HG03175 (cell line): ENCODE data around the gene CRTC1.
"Not testable (repeated sequence)": the region's sequence is repeated elsewhere in the genome, so short reads cannot be mapped to it uniquely, and the experiment has no call there.

Experiments used
- ATAC-seq: cut with Tn5 transposase; IDR thresholded peaks from one replicate; pipeline ENCODE4 v1.9.1; 2021; ENCODE audit warnings: mild to moderate bottlenecking, moderate library complexity; ENCODE audit not compliant: unreplicated experiment

CRTC1 gene

DNA sequence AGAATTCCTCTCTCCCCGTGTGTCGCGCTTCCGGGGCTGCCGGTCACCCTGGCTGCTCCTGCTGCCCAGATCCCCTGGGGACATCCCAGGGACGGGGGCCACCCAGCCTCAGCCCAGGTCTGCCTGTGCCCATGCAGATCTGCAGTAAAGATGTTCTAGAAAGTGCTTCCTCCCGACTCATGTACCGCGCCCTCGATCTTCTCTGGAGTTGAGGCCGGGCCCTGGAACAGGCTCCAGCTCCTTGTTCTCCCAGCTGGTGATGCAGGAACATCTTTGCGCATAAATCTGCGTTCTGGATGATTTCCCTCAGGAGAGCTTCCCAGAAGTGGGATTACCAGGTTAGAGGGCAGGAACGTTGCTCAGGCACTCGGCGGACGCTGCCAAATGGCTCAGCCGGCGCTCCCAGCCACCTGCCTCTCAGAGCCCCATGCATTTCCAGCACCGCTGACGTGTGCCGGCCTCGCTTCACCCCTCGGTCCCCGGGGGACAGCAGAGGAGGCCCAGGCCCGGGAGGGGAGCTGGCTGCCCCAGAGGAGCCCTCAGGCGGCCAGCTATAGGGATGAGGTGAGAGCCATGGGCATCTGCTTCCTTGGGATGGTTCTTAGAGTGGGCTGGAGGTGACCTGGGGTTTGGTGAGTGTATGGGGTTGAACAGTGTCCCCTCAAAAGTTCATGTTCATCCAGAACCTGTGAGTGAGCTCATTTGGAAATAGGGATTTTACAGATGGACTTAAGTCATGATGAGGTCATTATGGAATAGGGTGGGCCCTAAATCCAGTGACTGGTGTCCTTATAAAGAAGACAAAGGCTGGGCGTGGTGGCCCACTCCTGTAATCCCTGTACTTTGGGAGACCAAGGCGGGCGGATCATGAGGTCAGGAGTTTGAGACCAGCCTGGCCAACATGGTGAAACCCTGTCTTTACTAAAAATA lies 42.6 kb downstream of the CRTC1 start:
- no peak for ATAC-seq

- no peak for ATAC-seq
Observed at GRCh38 chr19:18726846-18727245, 43.4 kb downstream of the CRTC1 start.

DNA sequence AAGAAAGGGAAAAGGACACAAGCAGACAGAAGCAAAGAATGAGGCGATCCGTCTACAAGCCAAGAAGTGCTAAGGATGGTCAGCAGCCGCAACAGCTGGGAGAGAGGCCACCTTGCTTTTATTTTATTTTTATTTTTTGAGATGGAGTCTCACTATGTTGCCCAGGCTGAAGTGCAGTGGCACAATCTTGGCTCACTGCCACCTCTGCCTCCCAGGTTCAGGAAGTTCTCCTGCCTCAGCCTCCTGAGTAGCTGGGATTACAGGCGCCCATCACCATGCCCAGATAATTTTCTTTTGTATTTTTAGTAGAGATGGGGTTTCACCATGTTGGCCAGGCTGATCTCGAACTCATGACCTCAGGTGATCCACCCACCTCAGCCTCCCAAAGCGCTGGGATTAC lies 44.1 kb downstream of the CRTC1 start:
- not testable (repeated sequence) for ATAC-seq

DNA sequence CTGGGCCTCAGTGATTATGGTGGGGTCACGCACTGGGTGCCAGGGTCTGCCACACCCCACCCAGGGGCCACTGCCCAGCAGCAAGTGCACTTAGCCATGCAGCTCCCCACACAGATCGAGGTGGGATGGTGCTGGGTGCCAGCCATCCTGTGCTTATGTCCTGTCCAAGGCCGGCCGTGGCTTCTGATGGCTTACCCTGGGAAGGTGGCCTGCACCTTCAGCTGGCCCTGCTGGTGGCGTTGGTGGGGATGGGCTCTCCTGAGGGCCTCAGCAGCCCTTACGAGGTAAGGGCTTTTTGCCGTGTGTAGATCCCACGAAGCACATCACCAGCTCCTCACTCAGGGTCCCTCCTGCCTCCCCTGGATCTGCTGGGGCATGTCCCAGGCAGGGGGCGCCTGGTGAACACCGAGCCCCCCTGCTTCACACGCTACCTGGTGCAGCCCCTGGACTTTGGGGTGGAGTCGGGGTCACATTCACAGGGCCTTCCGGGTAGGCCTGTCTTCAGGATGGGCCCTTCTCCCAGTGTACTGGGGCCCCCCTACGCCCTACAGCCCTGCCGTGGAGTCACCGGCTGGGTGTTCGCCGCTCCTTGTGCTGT lies 46.6 kb downstream of the CRTC1 start:
- no peak for ATAC-seq

DNA sequence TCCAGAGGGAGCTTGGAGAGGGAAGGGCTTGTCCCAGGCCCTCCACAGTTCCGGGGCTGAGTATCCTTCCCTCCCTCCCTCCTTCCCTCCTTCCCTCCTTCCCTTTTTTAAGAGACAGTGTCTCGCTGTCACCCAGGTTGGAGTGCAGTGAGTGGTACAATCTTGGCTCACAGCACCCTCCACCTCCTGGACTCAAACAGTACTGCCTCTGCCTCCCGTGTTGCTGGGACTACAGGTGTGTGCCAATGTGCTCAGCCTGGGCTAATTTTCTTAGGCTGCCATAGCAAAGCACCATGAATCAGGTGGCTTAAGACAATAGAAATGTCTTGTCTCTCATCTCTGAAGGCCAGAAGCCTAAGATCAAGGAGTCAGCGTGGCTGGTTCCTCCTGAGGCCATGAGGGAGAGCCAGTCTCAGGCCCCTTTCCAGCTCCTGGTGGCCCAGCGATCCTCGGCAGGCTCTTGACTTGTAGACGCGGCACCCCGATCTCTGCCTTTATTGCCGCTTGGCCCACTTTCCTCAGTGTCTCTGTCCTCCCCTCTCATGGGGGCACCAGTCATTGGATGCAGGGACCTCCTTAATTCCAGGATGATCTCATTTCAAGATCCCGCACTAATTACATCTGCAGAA lies 47.5 kb downstream of the CRTC1 start:
- ATAC-seq: no peak

DNA sequence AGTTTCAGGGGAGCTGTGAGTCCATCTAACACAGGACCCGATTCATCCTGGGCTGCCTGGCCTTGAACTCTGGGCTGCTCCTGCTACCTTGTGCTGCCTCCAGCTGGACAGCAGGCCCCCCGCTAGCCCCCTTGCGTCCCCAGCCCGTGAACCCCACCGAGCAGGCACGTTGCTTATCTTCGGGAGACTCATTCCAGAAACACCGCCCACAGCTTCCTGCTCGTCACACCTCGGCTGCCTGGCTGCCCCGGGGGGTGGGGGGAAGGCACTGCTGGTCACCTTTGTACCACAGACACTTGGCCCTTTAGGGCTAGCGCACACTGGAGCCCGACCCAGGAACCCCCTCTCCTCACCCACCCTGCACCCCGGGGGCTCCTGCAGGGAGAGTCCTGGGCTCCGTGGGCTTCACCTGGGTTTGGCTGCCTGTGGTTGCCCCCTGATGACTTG lies 48.1 kb downstream of the CRTC1 start:
- ATAC-seq: no peak

GRCh38 chr19:18733196-18733647 lies 49.7 kb downstream of the CRTC1 start:
- ATAC-seq: no peak

DNA sequence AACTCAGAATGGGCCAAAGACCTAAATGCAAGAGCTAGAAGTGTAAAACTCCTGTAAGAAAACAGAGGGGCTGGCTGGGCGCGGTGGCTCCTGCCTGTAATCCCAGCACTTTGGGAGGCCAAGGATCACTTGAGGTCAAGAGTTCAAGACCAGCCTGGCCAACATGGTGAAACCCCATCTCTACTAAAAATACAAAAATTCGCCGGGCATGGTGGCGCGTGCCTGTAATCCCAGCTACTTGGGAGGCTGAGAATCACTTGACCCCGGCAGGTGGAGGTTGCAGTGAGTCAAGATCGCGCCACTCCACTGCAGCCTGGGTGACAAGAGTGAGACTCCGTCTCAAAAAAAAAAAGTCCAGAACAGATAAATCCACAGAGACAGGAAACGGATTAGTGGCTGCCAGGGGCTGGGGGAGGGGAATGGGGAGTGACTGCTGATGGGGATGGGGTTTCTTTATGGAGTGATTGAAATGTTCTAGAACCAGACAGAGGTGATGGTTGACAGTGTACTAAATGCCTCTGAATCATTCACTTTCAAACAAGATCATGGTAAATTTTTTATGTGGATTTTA lies 50.4 kb downstream of the CRTC1 start:
- not testable (repeated sequence) for ATAC-seq

GRCh38 chr19:18735324-18735723 lies 51.8 kb downstream of the CRTC1 start:
- no peak for ATAC-seq

- no peak for ATAC-seq
Observed at GRCh38 chr19:18735752-18736151, 52.3 kb downstream of the CRTC1 start.

DNA sequence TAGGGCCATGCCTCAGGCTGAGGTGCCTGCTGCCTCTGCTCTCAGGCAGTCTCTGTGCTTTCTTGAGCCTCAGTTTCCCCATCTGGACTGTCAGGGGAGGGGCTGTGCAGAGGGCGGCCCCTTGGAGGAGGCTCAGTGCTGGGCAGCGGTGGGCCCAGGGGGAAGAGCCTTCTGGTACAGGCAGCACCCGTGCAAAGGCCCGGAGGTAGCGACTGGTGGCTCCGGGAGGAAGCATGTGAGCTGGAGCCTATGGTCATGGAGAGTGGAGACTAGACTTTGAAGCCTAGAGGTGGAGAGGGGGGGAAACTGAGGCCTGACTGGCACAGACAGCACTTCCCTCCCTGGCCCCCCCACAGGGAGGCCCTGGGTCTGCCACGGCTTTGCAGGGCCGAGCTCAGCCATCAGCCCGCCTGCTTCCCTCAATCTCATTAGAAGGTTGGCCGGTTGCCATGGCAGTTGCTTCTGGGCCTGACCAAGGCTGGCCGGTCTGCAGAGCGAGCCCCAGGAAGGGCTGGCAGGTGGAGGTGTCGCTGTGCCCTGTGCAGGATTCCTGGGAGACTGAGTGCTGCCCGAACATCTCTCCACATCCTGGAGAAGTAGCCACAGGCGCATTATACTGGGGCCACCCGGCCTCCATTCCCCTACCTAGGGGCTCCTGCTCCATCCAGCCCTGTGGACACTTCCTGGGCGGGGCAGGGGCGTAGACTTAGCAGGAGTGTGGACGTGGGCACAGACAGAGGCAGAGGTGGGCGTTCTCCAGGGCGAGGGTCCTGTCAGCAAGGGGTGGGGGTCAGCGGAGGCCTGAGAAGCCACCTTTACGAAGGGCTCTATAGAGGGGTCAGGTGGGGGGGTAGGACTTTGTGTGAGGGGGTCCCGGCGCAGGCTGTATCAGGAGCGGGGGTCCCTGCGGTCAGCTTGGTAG lies 53.2 kb downstream of the CRTC1 start:
- no peak for ATAC-seq

DNA sequence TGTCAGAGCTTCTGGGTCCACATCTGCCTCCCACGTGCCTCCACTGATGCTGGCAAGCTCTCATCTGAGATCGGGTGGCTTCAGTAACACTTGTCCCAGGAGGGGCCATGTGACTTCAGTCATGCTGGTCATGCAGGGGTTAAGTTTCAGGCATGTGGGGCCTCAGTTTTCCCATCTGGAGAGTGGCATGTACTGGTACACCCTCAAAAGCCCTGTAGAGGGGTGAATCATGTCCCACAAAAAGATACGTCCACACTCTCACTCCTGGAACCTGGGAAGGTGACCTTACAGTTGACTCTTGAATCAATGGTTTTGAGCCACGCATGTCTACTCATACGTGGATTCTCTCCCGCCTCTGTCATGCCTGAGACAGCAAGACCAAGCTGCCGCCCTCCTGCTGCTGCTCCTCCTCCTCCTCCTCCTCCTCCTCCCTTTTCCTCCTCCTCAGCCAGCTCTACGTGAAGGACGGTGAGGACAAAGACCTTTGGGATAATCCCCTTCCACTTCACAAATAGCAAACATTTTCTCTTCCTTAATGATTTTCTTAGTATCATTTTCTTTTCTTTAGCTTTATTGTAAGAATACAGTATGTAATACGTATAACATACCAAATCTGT lies 54.0 kb downstream of the CRTC1 start:
- ATAC-seq: no peak

GRCh38 chr19:18737954-18738351 lies 54.5 kb downstream of the CRTC1 start:
- no peak for ATAC-seq

GRCh38 chr19:18738961-18739690 lies 55.6 kb downstream of the CRTC1 start:
- ATAC-seq: no peak

GRCh38 chr19:18741124-18742121 lies 57.9 kb downstream of the CRTC1 start:
- no peak for ATAC-seq

DNA sequence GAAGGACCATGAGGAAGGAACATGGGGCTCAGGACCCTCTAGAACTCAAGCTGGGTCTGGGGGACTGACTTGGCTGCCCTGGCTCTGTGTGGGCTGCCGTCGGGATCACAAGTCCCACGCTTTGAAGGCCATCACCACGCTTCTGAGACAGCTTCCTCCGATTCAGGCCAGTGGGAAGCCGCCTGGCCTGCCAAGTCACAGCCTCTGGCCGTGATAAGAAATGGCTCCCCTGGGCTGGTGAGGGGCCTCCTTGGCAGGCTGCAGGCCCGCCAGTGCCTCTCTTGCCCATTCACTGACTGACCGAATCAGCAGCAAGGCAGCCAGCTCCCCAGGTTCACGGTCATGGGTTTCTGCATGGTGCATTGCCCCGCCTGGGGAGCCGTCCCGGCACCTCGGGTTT lies 58.8 kb downstream of the CRTC1 start:
- ATAC-seq: no peak

- no peak for ATAC-seq
Observed at GRCh38 chr19:18742838-18743783, 59.6 kb downstream of the CRTC1 start.
